Measurements from ENCODE around the gene PKIG.

GRCh38 chr20:44587035-44587980 lies 4.9 kb downstream of the PKIG start:
- TF ChIP-seq, protein P1, sequence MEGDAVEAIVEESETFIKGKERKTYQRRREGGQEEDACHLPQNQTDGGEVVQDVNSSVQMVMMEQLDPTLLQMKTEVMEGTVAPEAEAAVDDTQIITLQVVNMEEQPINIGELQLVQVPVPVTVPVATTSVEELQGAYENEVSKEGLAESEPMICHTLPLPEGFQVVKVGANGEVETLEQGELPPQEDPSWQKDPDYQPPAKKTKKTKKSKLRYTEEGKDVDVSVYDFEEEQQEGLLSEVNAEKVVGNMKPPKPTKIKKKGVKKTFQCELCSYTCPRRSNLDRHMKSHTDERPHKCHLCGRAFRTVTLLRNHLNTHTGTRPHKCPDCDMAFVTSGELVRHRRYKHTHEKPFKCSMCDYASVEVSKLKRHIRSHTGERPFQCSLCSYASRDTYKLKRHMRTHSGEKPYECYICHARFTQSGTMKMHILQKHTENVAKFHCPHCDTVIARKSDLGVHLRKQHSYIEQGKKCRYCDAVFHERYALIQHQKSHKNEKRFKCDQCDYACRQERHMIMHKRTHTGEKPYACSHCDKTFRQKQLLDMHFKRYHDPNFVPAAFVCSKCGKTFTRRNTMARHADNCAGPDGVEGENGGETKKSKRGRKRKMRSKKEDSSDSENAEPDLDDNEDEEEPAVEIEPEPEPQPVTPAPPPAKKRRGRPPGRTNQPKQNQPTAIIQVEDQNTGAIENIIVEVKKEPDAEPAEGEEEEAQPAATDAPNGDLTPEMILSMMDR (conservative IDR thresholded peaks at IDR 0.05): no peak
- TF ChIP-seq ZFX (IDR thresholded peaks at IDR 0.05): no peak

Measured in C4-2B (cell line).